ENCODE measurements around the gene LAG3.

LAG3 gene

GRCh38 chr12:6770600-6770999 lies 1.7 kb upstream of the LAG3 start:
- no peak for DNase-seq (ENCODE audit: low read depth, low spot score)
- no peak overlapping the region for H3K27ac ChIP-seq

GRCh38 chr12:6771091-6771495 lies 1.2 kb upstream of the LAG3 start:
- no peak for DNase-seq (ENCODE audit: low read depth, low spot score)
- no peak overlapping the region for H3K27ac ChIP-seq

DNA sequence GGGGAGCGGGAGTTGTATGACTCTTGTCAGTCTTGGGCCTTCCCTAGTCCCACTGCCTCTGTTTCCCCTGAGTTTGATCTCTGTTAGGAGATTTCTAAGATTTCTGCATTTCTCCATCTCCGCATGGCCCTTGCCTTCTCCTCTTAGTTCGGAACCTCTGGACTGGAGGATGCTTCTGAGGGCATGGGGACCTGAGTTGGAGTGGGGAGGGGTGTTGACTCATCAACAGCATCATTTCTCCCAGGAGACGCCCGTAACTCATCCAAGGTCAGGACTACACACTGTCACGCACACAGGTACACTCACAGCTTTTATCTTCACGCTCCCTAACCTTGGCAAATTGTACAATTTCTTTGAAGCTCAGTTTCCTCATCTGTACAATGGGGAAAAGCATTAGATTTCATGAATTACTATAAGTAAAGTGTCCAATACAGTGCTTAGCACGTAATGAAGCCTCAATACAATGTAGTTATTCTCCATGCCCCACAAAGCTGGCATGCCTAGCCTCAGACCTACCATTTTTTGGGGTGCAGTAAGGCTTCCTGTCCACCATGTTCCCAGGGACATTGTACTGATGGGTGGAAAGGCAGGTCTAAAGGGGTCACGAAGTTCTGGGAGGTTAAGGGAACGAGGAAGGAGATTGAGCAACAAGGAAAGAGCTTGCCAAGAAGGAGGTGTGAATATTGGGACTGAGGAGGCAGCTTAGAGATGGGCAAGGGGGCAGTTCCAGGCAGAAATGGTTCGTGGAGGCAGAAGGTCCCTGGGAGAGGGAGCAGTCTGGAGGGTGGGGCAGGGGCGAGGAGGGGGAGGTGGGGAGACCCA lies 600 bp upstream of the LAG3 start:
- no peak for DNase-seq (ENCODE audit: low read depth, low spot score)
- H3K27ac ChIP-seq, result no peak overlapping the region

DNA sequence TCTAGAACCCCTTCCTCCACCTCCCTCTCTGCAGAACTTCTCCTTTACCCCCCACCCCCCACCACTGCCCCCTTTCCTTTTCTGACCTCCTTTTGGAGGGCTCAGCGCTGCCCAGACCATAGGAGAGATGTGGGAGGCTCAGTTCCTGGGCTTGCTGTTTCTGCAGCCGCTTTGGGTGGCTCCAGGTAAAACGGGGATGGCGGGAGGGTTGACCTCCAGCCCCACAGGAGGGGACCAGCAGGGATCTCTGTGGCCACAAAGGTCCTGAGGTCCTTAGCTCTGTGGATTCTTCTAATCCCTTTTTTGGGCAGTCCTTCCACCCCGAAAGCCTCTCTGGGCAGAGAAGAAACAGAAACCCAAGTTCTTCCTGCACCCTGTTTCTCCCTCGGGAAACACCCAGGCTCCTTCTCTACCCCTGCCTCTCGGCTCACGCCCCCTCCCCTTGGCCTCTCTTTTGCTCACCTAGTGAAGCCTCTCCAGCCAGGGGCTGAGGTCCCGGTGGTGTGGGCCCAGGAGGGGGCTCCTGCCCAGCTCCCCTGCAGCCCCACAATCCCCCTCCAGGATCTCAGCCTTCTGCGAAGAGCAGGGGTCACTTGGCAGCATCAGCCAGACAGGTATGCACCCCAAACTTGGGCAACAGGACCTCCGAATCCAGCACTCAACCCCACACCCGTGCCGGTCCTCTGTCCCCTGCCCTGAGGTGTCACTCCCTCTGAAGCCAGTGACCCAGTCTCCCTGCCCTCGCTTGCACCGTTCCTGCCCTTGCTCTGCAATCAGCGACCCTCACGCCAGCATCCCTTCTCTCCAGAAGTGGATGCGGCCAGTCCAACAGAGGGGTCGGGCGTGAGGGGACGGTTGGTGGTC lies 638 bp downstream of the LAG3 start:
- no peak for DNase-seq (ENCODE audit: low read depth, low spot score)
- no peak overlapping the region for H3K27ac ChIP-seq

- no peak overlapping the region for H3K27ac ChIP-seq
- DNase-seq (ENCODE audit: low read depth, low spot score), result no peak
Observed at GRCh38 chr12:6773590-6774351, 1.5 kb downstream of the LAG3 start.

DNA sequence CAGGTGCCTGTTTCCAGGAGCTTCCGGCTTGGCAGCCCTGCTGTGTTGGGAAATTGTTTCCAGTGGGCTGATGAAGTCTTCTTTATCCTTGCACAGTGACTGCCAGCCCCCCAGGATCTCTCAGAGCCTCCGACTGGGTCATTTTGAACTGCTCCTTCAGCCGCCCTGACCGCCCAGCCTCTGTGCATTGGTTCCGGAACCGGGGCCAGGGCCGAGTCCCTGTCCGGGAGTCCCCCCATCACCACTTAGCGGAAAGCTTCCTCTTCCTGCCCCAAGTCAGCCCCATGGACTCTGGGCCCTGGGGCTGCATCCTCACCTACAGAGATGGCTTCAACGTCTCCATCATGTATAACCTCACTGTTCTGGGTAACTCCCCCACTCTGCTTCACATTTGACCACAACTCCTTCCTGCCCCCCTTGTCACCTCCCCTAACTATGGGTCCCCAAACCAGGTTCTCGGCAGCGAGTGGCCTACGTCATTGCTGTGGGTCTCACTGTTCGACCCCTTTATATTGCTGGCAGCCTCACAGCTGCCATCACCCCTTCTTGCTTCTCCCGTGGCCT lies 2.3 kb downstream of the LAG3 start:
- DNase-seq (ENCODE audit: low read depth, low spot score), result no peak
- no peak overlapping the region for H3K27ac ChIP-seq

DNA sequence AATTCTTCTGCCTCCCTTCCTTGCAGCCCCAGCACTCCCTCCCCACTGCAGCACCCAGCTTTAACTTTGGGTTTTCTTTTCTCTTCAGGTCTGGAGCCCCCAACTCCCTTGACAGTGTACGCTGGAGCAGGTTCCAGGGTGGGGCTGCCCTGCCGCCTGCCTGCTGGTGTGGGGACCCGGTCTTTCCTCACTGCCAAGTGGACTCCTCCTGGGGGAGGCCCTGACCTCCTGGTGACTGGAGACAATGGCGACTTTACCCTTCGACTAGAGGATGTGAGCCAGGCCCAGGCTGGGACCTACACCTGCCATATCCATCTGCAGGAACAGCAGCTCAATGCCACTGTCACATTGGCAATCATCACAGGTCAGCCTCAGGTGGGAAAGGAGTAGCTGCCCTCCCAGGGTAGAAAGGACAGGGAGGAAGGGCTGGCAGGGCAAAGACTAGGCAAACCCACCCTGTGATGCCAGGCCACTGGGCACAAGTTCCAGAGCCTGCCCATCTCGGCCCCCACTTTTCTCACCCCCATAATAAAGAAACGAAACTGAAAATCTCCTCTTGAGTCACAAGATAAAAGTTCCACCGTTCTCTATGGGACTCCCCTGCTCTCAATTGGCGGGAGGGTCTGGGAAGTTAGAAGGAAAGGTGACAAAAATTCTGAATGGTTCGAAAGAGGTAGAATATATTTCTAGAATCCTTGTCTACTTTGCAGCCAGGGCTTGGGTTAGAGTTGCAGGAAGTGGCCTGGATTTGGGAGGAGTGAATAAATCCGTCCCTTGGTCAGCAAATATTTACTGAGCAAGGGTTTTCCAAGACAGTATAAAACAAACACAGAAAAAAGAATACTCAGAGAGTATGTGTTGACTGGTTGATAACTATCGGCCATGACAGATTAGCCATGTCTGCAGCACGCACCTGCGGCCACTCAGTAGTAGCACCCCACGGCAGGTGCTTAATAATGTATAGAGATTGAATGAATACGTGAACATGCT lies 3.2 kb downstream of the LAG3 start:
- DNase-seq (ENCODE audit: low read depth, low spot score), result no peak

GRCh38 chr12:6777386-6777785 lies 5.1 kb downstream of the LAG3 start:
- H3K27ac ChIP-seq, result no peak overlapping the region
- no peak for DNase-seq (ENCODE audit: low read depth, low spot score)

More for the DNA sequence above, 3.2 kb downstream of the LAG3 start:
- H3K27ac ChIP-seq, result no peak overlapping the region

DNA sequence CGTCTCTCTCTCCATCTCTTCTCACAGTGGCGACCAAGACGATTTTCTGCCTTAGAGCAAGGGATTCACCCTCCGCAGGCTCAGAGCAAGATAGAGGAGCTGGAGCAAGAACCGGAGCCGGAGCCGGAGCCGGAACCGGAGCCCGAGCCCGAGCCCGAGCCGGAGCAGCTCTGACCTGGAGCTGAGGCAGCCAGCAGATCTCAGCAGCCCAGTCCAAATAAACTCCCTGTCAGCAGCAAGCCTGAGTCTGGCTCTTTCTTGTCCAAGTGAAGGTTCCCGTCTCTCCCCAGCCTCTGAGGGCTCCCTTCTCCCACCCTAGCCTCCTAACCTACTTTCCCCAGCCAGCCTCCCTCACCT lies 5.9 kb downstream of the LAG3 start:
- DNase-seq (ENCODE audit: low read depth, low spot score), result no peak
- no peak overlapping the region for H3K27ac ChIP-seq

DNA sequence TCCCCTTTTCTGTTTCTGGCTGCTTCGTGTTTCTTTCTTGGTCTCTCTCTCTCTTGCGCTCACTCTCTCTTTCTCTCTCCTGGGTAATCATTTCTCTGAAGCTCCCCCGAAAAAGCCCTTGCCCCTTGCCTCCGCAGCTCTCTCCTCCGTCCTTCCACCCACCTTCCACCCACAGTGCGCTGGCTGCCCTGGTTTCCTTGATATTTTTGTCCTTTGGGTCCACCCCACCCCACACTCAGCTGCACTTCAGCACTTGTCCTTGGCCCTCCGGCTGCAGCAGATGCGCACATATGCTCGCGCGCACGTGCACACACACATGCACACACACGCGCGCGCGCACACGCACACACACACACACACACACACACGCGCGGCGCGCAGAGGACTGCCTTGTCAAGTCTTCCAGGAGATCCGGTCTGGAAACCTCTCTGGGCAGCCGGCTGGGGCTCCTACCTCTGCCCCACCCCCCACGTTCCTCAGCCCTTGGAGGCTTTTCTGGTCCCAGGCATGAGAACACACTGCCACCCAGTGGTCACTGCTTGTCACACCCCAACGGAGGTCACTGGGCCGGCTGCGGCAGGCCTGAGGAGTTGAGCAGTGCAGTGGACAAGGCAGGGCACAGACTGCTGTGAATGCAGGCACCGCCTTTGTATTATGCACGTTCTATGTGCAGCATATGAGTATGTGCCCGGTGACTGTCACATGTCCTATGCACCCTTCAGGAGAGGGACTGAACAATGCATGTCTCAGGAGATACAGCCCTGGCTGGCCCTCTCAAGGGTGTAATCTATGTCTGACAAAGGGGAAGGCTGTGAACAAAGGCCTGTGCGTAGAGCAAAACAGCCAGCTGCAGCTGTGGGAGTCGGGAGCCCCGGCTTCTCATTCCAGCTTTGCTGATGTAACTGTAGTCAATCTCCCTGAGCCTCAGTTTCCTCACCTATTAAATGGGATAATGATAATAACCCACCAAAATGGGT lies 6.5 kb downstream of the LAG3 start:
- H3K27ac ChIP-seq, result peak overlapping the region; percentile 38
- DNase-seq (ENCODE audit: low read depth, low spot score), result peak; percentile 33

GRCh38 chr12:6779708-6780432 lies 7.5 kb downstream of the LAG3 start:
- no peak for DNase-seq (ENCODE audit: low read depth, low spot score)
- H3K27ac ChIP-seq, result peak overlapping the region; percentile 38

GRCh38 chr12:6780573-6780972 lies 8.3 kb downstream of the LAG3 start:
- DNase-seq (ENCODE audit: low read depth, low spot score), result no peak
- no peak overlapping the region for H3K27ac ChIP-seq

DNA sequence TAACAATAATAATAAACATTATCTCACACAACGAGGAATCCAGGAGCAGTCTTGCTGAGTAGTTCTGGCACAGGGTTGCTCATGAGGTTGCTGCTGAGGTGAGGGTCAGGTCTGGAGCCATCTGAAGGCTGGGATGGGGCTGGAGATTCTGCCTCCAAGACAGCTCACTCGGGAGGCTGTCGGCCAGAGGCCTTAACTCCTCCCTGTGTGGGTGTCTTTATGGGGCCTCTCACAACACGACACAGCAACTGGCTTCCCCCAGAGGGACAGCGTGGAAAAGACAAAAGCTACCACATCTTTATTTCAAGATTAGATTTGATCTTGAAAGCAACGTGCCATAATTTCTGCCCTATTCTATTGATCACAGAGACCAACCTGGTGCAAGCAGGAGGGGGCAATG lies 9.8 kb downstream of the LAG3 start:
- DNase-seq (ENCODE audit: low read depth, low spot score), result no peak
- no peak overlapping the region for H3K27ac ChIP-seq

GRCh38 chr12:6782850-6783566 lies 10.7 kb downstream of the LAG3 start:
- H3K27ac ChIP-seq, result no peak overlapping the region

DNA sequence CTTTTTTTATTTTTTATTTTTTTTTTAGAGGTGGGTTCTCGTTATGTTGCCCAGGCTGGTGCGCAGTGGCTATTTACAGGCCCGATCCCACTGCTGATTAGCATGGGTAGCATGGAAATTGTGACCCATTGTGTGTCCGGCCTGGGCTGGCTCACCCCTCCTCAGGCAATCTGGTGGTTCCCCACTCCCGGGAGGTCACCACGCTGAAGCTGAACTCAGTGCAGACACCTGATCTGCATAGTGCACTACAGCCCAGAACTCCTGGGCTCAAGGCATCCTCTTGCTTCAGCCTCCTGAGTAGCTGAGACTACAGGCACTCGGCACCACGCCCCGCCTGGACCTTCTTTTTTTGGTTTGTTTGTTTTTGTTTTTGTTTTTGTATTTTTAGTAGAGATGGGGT lies 11.5 kb downstream of the LAG3 start:
- no peak for DNase-seq (ENCODE audit: low read depth, low spot score)
- H3K27ac ChIP-seq, result no peak overlapping the region

More at GRCh38 chr12:6782850-6783566, 10.7 kb downstream of the LAG3 start:
- no peak for DNase-seq (ENCODE audit: low read depth, low spot score)

- H3K27ac ChIP-seq, result no peak overlapping the region
Observed at GRCh38 chr12:6784296-6784695, 12.0 kb downstream of the LAG3 start.

GRCh38 chr12:6784761-6785160 lies 12.4 kb downstream of the LAG3 start:
- H3K27ac ChIP-seq, result no peak overlapping the region
- no peak for DNase-seq (ENCODE audit: low read depth, low spot score)

More at GRCh38 chr12:6784296-6784695, 12.0 kb downstream of the LAG3 start:
- DNase-seq (ENCODE audit: low read depth, low spot score), result no peak

Data from epithelial cell of prostate (primary cell).